Measurements from ENCODE around the gene SAXO2. TPM values are rescaled to one million over a fixed set of nuclear protein-coding genes. Genes with fewer than 3 reads are reported as not detected.
A peak's percentile ranks its signal among the peaks of the same experiment; 100 is the strongest.
"Not testable (repeated sequence)": the region's sequence is repeated elsewhere in the genome, so short reads cannot be mapped to it uniquely, and the experiment has no call there.

Gene SAXO2
- total and polyA plus RNA-seq, 10 of the 15 experiments (the other 5 are each of a cell fraction or from before 2014, with no cell fraction given) = 0.06 to 2.3 (median 1.4) TPM

- TF ChIP-seq ETV6 (conservative IDR thresholded peaks at IDR 0.05 in 1 of 2, IDR thresholded peaks at IDR 0.05 in 1 of 2; ENCODE audit: borderline replicate concordance in 1 of 2, low read depth in 1 of 2) = peak in 1 of 2 experiments; percentile 53; a peak in 2 of 4 replicates
- TF ChIP-seq, protein P1, sequence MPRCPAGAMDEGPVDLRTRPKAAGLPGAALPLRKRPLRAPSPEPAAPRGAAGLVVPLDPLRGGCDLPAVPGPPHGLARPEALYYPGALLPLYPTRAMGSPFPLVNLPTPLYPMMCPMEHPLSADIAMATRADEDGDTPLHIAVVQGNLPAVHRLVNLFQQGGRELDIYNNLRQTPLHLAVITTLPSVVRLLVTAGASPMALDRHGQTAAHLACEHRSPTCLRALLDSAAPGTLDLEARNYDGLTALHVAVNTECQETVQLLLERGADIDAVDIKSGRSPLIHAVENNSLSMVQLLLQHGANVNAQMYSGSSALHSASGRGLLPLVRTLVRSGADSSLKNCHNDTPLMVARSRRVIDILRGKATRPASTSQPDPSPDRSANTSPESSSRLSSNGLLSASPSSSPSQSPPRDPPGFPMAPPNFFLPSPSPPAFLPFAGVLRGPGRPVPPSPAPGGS (IDR thresholded peaks at IDR 0.05; ENCODE audit: borderline replicate concordance, insufficient read depth, low read depth, low read length, poor library complexity, severe bottlenecking) = peak; percentile 71
- TF ChIP-seq NR2C1 (IDR thresholded peaks at IDR 0.05) = peak; percentile 52
- TF ChIP-seq BCL11A (IDR thresholded peaks at IDR 0.05; ENCODE audit: low read depth, low read length) = 0 out of 2 replicates have a peak, but pooled peaks have one; percentile 10
- TF ChIP-seq MEF2B (IDR thresholded peaks at IDR 0.05; ENCODE audit: partially characterized antibody, poor library complexity, severe bottlenecking) = peak; percentile 75
- peak; percentile 75 for TF ChIP-seq RELB (IDR thresholded peaks at IDR 0.05; ENCODE audit: low read depth)
- 0 out of 2 replicates have a peak, but pooled peaks have one; percentile 27 for TF ChIP-seq FOXM1 (IDR thresholded peaks at IDR 0.05; ENCODE audit: low read depth, low read length)
- TF ChIP-seq, protein P2, sequence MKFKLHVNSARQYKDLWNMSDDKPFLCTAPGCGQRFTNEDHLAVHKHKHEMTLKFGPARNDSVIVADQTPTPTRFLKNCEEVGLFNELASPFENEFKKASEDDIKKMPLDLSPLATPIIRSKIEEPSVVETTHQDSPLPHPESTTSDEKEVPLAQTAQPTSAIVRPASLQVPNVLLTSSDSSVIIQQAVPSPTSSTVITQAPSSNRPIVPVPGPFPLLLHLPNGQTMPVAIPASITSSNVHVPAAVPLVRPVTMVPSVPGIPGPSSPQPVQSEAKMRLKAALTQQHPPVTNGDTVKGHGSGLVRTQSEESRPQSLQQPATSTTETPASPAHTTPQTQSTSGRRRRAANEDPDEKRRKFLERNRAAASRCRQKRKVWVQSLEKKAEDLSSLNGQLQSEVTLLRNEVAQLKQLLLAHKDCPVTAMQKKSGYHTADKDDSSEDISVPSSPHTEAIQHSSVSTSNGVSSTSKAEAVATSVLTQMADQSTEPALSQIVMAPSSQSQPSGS (IDR thresholded peaks at IDR 0.05; ENCODE audit: low read length) = peak; percentile 78
- TF ChIP-seq NR2F1 (conservative IDR thresholded peaks at IDR 0.05) = peak; percentile 72; the same call in 1 of the 2 replicates
- TF ChIP-seq MLLT1 (IDR thresholded peaks at IDR 0.05) = 0 out of 2 replicates have a peak, but pooled peaks have one; percentile 5
- TF ChIP-seq CHD2 (IDR thresholded peaks at IDR 0.05; ENCODE audit: borderline replicate concordance, low read depth, low read length) = 0 out of 2 replicates have a peak, but pooled peaks have one; percentile 37
- TF ChIP-seq MTA2 (IDR thresholded peaks at IDR 0.05; ENCODE audit: low read depth) = peak; percentile 67; the same call in 1 of the 2 replicates
- TF ChIP-seq, protein P3, sequence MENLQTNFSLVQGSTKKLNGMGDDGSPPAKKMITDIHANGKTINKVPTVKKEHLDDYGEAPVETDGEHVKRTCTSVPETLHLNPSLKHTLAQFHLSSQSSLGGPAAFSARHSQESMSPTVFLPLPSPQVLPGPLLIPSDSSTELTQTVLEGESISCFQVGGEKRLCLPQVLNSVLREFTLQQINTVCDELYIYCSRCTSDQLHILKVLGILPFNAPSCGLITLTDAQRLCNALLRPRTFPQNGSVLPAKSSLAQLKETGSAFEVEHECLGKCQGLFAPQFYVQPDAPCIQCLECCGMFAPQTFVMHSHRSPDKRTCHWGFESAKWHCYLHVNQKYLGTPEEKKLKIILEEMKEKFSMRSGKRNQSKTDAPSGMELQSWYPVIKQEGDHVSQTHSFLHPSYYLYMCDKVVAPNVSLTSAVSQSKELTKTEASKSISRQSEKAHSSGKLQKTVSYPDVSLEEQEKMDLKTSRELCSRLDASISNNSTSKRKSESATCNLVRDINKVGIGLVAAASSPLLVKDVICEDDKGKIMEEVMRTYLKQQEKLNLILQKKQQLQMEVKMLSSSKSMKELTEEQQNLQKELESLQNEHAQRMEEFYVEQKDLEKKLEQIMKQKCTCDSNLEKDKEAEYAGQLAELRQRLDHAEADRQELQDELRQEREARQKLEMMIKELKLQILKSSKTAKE (IDR thresholded peaks at IDR 0.05; ENCODE audit: low read depth, poor library complexity, severe bottlenecking) = peak; percentile 84
Observed at GRCh38 chr15:82286475-82286874, 23.9 kb downstream of the SAXO2 start (continued).

GRCh38 chr15:82288202-82288601 is 25.6 kb downstream of the SAXO2 start:
- H3K9ac ChIP-seq (ENCODE audit: control insufficient read depth, insufficient read depth, low read length); BruUV-seq (replicated peaks); POLR2A ChIA-PET; CTCF ChIA-PET; H3K79me2 ChIP-seq (ENCODE audit: control insufficient read depth, insufficient read depth, low read length); DNase-seq (ENCODE audit: low read depth, low spot score); H4K20me1 ChIP-seq (ENCODE audit: control insufficient read depth, insufficient read depth); H3K36me3 ChIP-seq (ENCODE audit: control insufficient read depth in 2 of 2, insufficient read depth in 2 of 2, low read length in 1 of 2); ATAC-seq; H3K4me2 ChIP-seq (ENCODE audit: control insufficient read depth, insufficient read depth); H2AFZ ChIP-seq (ENCODE audit: control insufficient read depth, low read depth, low read length); SMC1A ChIA-PET (ENCODE audit: uncharacterized antibody, unreplicated experiment); FAIRE-seq; H3K27ac ChIP-seq (ENCODE audit: control insufficient read depth, insufficient read depth); H3K27me3 ChIP-seq (replicated peaks in 1 of 2; ENCODE audit: control insufficient read depth in 2 of 2, insufficient read depth in 2 of 2, low read length in 1 of 2); RAD21 ChIA-PET (ENCODE audit: unreplicated experiment); in situ Hi-C loops (cut with MboI); H3K4me3 ChIP-seq; H3K9me3 ChIP-seq (replicated peaks; ENCODE audit: control insufficient read depth, insufficient read depth, low read length): not testable (repeated sequence)
- intact Hi-C loops (cut with micrococcal nuclease; ENCODE audit: unreplicated experiment) = loop anchor here (10.0 kb wide), 1 partner anchor 47 kb away; no protein-coding TSS in a partner anchor
- H3K4me1 ChIP-seq (ENCODE audit: control insufficient read depth, insufficient read depth, low read length) = peaks cover 17% of the 10 kb centered on the region
- 89% methylated on average over 2 of the region's 2 CpGs for WGBS (ENCODE audit: insufficient coverage, insufficient replicate concordance, low lambda C conversion rate, missing lambda C conversion rate)
